ENCODE measurements around the gene GEMIN7.

GEMIN7 gene

DNA sequence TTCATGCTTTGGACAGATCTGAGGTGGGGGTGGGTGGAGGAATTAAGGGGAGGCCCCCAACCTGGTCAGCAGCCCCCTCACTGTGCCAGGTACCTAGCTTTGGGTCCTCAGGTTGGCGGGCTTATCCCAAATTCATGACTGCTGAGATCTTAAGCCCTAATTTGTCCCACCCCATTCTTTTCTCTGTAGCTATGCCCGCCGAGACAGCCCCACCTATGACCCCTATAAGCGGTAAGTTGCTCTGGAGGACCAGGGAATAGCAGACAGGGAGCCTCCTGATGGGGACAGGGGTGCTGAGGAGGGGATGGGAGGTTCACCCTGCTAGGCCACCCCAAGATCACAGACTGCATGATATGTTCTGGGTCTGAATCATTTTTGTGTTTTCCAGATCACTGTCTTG, 17.1 kb upstream of the GEMIN7 start:
- no peak for DNase-seq (ENCODE audit: low spot score)

DNA sequence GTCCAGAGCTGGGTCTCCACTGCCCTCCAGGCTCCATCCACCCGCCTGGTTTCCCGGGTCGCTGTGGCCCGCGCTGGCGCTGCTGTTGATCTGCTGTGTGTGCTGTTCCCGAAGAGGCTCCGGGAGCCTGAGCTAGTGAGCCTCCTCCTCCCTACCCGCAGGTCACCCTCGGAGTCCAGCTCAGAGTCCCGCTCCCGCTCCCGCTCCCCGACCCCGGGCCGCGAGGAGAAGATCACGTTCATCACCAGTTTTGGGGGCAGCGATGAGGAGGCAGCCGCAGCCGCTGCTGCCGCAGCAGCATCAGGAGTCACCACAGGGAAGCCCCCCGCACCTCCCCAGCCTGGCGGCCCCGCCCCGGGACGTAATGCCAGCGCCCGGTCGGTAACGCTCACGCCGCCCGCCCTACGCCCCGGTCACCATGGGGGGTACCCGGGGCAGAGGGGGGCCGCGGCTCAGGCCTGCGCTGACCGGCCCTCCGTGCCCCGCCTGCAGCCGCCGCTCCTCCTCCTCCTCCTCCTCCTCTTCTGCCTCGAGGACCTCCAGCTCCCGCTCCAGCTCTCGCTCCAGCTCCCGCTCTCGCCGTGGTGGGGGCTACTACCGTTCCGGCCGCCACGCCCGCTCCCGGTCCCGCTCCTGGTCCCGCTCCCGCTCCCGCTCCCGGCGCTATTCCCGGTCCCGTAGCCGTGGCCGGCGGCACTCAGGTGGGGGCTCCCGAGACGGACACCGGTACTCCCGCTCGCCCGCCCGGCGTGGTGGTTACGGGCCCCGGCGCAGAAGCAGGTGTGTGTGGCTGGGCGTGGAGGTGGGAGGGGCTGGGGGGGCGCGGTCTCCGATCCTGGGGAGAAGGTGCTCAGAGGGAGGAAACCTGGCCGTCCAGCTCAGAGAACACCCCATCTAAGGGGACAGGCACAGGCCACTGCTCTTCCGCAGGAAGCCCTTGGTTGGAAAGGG, 14.9 kb upstream of the GEMIN7 start:
- DNase-seq (ENCODE audit: low spot score), result no peak

DNA sequence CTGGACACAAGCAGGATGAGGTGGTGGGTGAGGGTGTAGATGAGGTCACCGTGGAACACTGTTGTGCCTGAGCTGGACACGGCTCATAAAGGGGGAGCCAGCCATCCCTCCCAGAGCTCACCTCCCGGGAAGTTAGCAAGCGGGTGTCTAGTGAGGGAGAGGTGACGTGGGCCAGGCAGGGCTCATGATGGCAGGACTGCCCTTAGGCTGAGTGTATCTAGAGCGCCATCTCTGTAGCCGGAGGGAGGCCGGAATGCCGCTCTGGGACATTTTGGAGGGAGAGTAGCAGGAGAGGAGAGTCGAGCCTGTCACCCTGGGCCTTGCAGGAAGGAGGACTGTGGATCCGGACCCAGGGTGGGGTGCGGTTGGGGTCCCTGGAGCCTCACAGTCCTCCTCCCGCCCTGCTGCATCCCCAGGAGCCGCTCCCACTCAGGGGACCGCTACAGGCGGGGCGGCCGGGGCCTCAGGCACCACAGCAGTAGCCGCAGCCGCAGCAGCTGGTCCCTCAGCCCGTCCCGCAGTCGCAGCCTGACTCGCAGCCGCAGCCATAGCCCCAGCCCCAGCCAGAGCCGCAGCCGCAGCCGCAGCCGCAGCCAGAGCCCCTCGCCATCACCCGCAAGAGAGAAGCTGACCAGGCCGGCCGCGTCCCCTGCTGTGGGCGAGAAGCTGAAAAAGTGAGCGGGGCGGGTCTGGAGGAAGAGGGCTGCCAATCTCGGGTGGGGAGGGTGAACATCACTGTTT, 12.0 kb upstream of the GEMIN7 start:
- DNase-seq (ENCODE audit: low spot score), result no peak

DNA sequence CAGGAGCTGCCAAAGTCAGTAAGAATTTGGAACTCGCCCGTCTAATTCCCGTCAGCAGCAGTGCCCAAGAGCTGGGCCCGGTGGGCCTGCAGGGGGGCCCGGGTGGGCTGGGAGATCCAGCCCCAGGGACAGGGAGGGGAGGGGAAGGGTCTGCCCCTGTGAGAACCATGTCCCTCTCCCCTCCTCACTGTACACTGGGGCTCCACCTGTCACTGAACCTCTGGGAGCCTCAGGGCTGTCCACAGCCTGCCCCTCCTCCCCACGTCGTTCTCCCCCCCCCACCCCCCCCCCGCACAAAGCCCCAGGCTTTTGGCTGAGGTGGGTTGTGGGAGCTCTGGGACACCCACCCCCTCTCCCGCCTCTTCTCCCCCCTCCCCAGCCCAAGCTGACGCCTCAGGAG, 11.0 kb upstream of the GEMIN7 start:
- DNase-seq (ENCODE audit: low spot score), result no peak

DNA sequence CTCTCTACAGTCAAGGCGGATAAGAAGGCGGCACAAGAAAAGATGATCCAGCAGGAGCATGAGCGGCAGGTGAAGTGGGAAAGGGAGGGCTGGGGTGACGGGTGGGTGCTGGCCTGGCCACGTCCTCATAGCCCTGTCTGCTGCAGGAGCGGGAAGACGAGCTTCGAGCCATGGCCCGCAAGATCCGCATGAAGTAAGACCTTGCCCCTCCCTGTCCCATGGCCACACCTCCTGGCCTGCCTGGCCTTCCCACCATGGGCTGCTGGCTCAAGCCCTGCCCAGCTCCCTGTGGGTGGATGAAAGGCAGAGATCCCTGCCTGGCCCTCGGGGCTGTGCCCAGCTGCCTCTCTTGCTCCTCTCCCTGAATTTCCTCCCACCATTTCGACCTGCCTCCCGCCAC, 10.0 kb upstream of the GEMIN7 start:
- DNase-seq (ENCODE audit: low spot score), result no peak

DNA sequence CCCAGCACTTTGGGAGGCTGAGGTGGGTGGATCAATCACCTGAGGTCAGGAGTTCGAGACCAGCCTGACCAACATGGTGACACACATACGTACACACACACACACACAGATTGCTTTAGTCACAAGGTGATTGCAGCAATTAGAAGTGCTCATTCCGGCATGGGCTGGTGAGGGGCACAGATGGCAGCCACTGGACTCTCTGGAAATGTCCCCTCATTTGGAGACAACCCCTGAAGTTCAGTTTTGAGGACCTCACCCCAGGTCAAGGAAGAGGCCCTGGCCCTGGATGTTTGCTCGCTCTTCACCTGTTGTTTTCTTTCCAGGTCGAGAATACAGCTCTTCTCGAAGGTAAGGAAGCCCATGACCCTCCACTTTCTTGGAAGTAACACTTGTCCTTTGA, 8.8 kb upstream of the GEMIN7 start:
- DNase-seq (ENCODE audit: low spot score), result no peak

DNA sequence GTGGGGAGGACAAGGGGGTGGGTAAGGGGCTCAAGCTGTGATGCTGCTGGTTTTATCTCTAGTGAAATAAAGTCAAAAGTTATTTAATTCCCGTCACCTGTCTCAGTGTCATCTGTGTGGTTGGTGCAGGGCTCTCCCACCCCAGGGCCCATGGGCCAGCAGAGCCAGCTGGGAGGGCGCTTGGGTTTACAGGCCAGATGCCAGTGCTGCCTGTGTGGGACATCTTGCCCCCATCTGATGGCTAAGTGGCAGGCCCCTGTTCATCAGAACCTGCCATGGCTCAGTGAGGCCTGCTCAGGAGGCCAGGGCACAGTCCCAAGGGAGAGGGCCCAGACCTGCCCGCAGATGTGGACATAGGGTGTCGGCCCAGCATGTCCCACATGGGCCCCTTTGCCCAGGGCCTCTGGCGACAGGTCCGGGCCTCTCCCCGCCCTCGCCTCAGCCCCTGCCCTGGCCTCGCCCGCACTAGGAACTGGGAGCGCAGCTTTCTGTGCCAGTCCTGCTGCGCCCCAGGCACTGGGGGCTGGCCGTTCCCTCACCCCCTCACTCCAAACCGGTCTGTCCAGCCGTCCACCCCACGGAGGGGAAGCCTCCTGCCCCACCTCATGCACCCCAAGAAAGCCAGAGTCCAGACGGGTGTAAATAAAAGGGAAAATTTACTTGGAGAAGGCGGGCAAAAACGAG, 8.1 kb upstream of the GEMIN7 start:
- no peak for DNase-seq (ENCODE audit: low spot score)

DNA sequence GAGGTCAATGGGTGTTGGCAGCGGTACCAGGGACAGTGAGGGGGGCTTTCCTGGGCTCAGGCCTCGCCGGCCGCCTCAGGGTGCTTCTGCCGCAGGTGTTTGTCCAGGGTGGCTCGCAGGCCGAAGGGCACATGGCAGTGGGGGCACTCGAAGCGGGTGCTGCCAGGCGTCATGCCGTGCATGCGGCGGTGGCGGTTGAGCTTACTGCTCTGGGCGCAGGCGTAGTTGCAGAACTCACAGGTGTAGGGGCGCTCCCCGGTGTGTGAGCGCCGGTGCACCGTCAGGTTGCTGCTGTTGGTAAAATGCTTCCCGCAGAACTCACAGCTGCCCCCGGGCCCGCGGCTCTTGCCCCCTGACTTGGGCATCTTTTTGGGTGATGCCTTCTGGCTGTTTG, 7.5 kb upstream of the GEMIN7 start:
- no peak for DNase-seq (ENCODE audit: low spot score)

DNA sequence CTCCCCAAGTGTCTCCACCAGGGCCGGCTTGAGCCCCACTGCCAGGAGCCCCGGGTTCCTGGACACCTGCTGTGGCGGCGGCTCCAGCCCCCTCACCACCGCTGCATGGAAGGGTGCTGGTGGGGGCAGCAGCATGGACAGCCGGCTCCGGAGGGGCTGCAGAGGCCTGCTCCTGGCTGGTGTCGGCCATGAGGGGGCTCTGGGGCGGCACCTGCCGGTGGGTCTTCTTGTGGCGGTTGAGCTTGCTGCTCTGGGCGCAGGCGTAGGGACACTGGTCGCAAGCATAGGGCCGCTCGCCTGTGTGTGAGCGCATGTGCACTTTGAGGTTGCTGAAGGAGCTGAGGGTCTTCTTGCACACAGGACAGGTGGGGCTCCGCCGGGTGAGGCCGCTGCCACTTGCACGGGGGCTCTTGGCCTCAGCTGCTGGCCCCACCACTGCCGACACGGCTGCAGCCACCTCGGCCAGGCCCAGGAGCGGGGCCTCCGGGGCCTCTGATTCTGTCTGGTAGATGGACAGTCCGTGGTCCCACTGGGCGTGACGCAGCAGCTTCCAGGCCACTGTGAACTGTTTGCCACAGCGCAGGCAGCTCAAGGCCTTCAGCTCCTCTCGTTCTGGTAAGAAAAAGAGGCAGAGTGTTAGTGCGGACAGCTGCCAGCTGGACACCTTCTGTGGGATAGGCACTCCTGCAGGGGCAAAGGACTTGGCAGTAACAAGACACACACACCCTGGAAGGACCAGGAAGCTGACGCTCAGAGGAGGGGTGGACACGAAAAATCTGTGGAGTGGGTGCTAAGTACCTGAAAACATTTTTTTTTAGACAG, 6.9 kb upstream of the GEMIN7 start:
- no peak for DNase-seq (ENCODE audit: low spot score)

DNA sequence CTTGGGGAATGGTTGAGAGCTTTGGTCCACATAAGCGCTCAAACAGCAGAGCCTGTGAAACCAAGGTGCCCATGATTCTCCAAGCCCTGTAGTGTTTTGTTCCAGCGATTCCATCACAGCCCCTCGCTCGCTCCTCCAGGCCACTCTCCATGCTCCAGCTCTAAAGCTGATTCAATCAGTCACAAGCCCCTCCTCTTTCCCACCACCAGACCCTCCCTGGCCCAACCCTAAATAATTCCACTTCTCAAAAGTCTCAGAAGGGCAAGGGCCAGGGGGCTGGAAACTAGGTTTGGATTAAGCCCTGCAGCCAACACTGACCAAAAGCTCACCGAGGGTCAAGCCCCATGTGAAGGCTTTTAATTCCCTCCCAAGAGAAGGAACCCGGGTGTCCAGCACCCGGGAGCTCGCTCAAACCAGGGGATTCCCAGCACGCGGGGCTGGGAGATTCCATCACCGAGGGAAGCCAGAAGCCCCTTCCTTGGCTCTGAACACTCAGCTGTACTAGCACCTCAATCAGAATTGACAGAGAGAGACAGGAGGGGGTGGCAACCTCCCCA, 4.2 kb upstream of the GEMIN7 start:
- DNase-seq (ENCODE audit: low spot score), result no peak

DNA sequence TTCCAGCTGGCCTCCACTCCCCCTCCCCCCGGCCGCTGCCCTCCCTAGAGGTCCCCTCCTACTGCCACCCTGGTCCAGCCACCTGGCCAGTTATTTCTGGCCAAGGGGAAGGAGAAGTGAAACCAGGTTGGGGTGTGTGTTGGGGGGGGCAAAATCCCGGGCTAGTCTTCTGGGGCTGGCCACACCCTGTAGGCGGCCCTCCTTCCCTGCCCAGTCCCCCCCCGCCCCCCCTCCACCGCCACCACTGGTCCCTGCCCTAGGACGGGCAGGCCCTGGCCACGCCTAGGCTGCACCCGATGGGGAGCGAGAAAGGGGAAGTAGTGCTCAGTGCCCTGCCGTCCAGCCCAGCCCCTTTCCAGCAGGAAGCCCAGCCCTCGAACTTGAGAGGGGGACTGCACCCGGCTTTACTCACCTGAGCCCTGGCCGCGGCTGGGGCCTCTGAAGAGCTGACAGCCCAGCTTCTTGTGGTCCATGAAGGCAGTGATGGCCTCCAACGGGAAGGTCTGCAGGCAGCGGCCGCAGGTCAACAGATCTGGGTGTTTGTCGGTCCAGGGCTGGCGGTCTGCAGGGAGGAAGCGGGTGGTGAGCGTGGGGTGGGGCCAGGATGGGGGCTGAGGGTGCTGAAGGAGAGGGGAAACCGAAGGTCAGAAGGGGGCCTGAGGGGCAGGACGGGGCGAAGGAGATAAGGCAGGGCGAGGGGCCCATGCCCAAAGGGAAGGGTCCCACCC, 3.6 kb upstream of the GEMIN7 start:
- peak; percentile 35 for DNase-seq (ENCODE audit: low spot score)

DNA sequence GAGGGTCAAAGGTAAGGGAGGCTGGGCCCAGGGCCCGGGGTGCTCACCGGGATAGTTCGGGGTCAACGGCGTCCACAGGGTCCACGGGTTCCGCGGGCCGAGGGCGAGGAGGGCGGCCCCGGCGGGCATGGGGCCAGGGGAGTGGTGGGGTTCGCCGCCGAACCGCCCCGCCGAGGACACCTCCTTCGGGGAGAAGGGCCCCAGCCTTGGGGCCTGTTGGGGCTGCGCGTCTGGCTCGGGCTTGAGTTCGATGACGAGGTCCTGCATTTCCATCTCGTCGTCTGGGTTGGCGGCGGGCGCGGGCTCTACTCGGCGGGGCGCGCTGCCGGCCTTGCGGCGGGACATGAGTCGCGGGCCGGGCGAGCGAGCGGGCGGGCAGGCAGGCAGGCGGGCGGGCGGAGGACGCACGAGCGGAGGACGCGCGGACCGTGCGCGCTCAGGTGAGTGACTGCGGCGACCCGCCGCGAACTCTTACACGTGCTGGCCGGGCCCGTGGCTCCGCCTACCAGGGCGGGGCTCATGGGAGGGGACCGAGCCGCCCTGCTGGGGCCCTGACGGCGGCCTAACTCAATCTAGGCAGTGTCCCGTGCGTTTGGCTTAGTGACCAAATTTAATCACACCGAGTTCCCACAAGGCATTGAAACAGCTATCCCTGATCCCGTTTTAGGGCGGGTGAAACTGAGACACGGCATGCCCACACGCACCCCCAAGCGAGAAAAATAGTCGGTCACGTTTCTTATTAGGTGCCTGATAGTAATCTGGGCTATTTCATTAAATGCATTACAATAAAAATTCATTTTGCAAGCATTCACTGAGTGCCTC, 2.8 kb upstream of the GEMIN7 start, which contains the start of gene ZNF296:
TSS of gene ZNF296 (minus strand) at position 450 of the 822 bp plus-strand sequence. CDS start at position 345, 105 bp downstream.
- DNase-seq (ENCODE audit: low spot score), result peak; percentile 79

DNA sequence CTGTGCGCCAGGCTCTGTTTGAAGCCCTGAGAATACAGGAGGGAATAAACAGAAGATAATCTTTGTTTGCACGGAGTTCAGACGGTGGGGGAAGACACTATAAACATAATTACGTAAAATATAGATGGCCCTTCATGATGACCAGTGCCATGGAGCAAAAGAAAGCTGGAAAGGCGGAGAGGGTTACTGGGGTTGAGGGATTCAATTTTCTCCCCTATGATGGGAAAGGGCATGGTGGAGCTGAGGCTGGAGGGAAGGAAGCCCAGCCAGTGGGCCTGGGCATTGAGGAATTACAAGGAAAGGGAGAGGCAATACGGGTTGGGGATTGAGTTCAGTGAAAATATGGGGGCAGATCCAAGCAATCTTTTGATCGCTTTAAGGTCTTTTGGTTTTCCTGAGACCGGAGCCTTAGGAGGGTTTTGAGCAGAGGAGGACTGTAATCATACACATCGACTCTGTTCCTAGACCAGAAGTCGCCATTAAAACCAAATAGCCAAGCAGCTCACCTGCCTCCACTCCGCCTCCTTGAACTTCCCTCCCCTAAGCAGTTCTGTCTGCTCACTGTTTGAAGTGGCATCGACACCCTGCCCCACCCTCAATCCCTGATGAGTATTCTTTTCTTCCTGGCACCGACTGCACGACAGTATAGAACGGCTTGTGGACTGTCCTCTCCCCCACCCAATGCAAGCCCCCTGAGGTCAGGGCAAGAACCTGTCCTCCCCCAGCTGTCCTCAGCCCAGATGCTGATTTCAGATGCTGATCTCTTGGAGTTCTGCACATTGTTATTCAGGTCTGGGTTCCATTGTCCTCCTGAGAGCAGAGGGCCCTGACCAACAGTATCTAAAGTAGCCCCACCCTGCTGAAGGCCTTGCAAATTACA, 2.0 kb upstream of the GEMIN7 start:
- peak; percentile 22 for DNase-seq (ENCODE audit: low spot score)

DNA sequence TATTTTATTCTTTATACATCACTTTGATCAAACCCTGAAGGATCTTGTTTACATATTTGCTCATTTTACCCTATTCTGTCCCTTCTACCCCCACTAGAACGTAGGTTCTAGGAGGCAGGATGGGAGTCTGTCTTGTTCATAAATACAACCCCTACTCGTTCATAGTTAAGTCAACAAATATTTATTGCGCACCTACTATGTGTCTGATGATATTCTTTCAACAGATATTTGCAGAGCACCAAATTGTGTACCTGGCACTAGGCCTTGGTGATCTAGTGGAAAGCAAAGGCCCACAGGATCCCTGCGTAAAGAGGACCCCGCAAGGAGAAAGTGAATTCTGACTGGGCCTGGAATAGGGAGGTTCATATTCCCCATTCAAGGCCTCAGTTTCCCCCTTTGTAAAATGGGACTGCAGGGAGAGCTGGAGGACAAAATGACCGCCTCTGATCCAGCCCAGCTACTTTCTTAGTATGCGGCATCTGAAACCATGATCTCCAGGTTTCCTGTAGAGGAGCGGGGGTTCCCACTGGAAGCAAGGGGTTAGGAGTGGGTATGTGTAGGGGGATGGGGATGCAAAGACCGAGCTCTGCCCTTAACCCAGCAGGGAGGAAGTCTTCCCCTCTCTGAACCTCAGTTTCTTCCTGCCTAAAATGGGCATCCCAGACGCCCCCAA, 534 bp upstream of the GEMIN7 start:
- no peak for DNase-seq (ENCODE audit: low spot score)

DNA sequence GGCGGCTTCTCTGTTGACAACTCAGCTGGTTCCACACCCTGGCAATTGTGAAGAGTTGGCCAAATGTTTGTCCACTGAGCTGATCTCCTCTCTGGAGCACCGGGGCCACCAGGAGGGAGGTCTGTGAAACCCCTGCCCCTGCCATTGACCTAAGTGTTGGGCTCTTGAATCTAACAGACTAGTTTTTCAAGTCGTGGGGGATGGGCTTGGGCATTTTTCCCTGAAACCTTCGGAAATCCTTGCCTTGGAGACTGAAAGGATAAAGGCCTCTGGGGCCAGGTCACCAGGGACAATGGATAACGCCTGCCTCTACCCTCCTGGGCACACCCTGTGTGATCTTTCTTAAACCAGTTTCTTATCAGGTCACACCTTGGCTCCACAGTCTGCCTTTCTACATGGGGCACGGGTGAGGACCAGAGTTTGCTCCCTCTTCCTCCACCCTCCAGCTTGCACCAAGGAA, 881 bp downstream of the GEMIN7 start:
- no peak for DNase-seq (ENCODE audit: low spot score)

DNA sequence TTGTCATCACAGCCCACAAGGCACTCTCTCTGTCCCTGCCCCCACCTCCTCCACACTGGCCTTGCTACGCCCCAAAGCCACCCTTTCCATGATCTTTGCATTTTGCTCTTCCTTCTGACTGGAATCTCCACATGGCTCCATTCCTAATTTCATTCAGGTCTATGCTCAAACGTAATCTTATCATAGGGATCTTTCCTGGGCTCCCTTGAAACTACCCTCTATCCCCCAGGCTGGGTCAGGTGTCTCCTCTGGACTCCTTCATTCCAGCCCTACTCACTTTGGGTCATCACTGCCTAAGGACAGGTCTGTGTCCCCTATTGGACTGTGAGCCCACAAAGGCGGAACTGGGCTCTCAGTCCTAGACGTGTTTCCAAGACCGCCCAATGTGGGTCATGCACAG, 3.1 kb downstream of the GEMIN7 start:
- DNase-seq (ENCODE audit: low spot score), result no peak

DNA sequence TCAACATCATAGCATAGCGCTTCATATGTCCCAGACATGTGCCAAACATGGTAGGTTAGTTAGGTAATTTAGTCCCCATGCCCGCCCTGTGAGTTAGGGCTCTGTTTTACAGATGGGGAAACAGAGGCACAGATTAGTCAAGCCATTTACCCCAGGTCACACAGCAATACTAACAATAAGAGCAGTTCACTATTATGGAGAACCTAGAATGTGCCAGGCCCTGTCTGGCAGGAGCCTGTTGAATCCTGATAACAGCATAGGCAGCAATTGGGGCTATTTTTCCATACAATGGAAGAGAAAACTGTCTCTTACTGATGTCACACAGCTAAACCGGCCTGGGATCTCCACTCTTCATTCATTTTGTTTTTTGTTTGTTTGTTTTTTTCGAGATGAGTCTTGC, 7.4 kb downstream of the GEMIN7 start:
- DNase-seq (ENCODE audit: low spot score), result no peak

DNA sequence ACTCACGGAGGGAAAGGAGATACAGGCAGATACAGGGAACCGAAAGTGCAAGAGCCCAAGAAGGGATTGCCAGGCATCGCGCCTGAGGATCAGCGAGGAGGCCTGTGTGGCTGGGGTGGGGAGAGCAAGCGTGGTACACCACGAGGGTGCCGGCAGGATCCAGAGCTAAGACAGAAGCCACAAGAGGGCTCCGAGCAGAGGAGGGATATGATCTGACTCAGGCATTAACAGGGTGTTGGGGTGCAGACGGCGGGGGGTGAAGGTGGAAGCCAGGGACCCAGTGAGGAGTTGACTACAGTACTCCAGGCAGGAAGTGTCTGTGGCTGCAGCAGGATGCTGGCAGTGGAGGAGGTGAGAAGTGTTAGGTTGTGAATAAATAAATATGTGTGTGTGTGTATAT, 8.5 kb downstream of the GEMIN7 start:
- peak; percentile 83 for DNase-seq (ENCODE audit: low spot score)
